Panc1 (cell line): ENCODE results near the gene LPP. TPM values are rescaled to one million over a fixed set of nuclear protein-coding genes. Genes with fewer than 3 reads are reported as not detected.
A peak's percentile ranks its signal among the peaks of the same experiment; 100 is the strongest.

Source experiments
- ATAC-seq: fragments of 200-7000 bp; cut with Tn5 transposase; 2 replicates; pipeline ENCODE4 v1.9.1; 2020; ENCODE audit warnings: mild to moderate bottlenecking, moderate library complexity
- BruUV-seq: library from RNA; stranded (reverse); fragments of 400-500 nt; replicated peaks from 2 replicates; lab custom pipeline; 2021; lab: Mats Ljungman, UMichigan
- CTCF ChIA-PET: fragments of 300-600 bp; sonication (Branson Sonifier 250); formaldehyde crosslinking; loops from one replicate; lab custom pipeline; 2022; ENCODE audit warnings: antibody characterized with exemption; lab: Charles Lee
- POLR2A ChIA-PET: fragments of 300-600 bp; sonication (Branson Sonifier 250); formaldehyde crosslinking; loops from one replicate; lab custom pipeline; 2022; ENCODE audit warnings: antibody characterized with exemption; lab: Charles Lee
- DNase-seq: peaks from one replicate; pipeline ENCODE4 v3.0.0-alpha.2; 2010; ENCODE audit warnings: low read depth, low spot score
- H3K27ac ChIP-seq: 2 replicates; pipeline ENCODE4 v1.5.1; 2011; ENCODE audit warnings: mild to moderate bottlenecking, low read length, inconsistent platforms
- H3K27me3 ChIP-seq: fragments of 200-500 bp; sonication (Bioruptor generic); 2 replicates; pipeline ENCODE4 v1.6.0; 2014; ENCODE audit warnings: low read length, inconsistent platforms; ENCODE audit not compliant: control insufficient read depth, insufficient read depth
- H3K36me3 ChIP-seq: fragments of 200-500 bp; sonication (Bioruptor generic); 2 replicates; pipeline ENCODE4 v1.5.1; 2014; ENCODE audit warnings: inconsistent platforms, mild to moderate bottlenecking, low read length, moderate library complexity; ENCODE audit not compliant: control insufficient read depth, insufficient read depth
- H3K4me1 ChIP-seq: 2 replicates; pipeline ENCODE4 v1.5.1; 2011; ENCODE audit warnings: inconsistent platforms, mild to moderate bottlenecking, low read length, moderate library complexity; ENCODE audit not compliant: control insufficient read depth, insufficient read depth
- H3K4me3 ChIP-seq, 2 experiments: 2 replicates each; pipeline ENCODE4 v1.5.1; 2011 to 2012; ENCODE audit warnings: low read depth in 2 of 2, low read length in 2 of 2, mild to moderate bottlenecking in 2 of 2, inconsistent platforms in 1 of 2, moderate library complexity in 1 of 2
- H3K9me3 ChIP-seq: fragments of 200-500 bp; sonication (Bioruptor generic); 2 replicates; pipeline ENCODE4 v1.5.1; 2014; ENCODE audit warnings: low read depth, mild to moderate bottlenecking, inconsistent platforms, low read length, moderate library complexity; ENCODE audit not compliant: control insufficient read depth, insufficient read depth
- POLR2AphosphoS5 ChIP-seq: IDR thresholded peaks from 2 replicates; pipeline ENCODE4 v1.6.1; 2012; ENCODE audit warnings: mild to moderate bottlenecking, low read depth, low read length, moderate library complexity
- SIN3A ChIP-seq: IDR thresholded peaks from 2 replicates; pipeline ENCODE4 v1.6.1; 2012; ENCODE audit warnings: low read depth, mild to moderate bottlenecking, low read length, moderate library complexity, borderline replicate concordance; ENCODE audit not compliant: insufficient read depth
- TCF7L2 ChIP-seq: IDR thresholded peaks from 2 replicates; pipeline ENCODE4 v1.6.1; 2011; ENCODE audit warnings: mild to moderate bottlenecking, low read depth, low read length, inconsistent platforms
- in situ Hi-C: cut with HindIII; loops from 2 replicates; pipeline ENCODE4 v1.10.0; 2016; ENCODE audit warnings: low sequenced_read_pairs, low pct_unique_long_range_greater_than_20kb
- intact Hi-C: fragments of 100-400 bp; cut with micrococcal nuclease; formaldehyde crosslinking; loops from one replicate; pipeline ENCODE4 v1.10.0; 2022; ENCODE audit not compliant: unreplicated experiment
- total RNA-seq: library from RNA; stranded (reverse); gene quantifications from one replicate; pipeline ENCODE4 v1.2.1, GENCODE V29; 2021; ENCODE audit not compliant: unreplicated experiment
- TF ChIP-seq, protein P1 (sequence below), 2 experiments: IDR thresholded peaks; 2 replicates each; pipeline ENCODE4 v1.6.1; 2011 to 2012; ENCODE audit warnings: low read depth in 2 of 2, control low read depth in 1 of 2, low read length in 1 of 2, mild to moderate bottlenecking in 1 of 2, moderate library complexity in 1 of 2; ENCODE audit not compliant: insufficient read depth in 1 of 2
- TF ChIP-seq, protein P2 (sequence below): fragments of 450-650 bp; IDR thresholded peaks from 2 replicates; pipeline ENCODE4 v1.5.1; 2017; ENCODE audit warnings: mild to moderate bottlenecking

The LPP gene
- total RNA-seq, 1 experiment from 2014 or later = 90.0 TPM

DNA sequence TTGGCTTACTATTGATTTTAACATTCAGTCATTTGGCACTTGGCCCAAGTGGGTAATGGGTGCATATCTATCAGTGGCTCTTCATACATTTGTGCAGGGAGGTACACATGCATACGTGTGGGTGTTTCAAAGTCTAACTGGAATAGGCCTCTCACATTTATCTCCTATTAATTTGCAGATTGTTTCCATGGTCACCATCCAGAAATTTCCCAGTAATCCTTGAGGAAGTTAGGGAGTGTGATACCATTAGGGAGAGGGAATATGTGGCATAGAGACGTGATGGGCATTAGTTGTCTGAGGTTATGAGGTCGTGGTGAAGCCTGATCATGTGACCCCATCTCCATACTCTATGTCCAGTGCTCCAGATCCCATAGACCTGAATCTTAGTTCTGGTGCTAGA lies 102.8 kb downstream of the LPP start:
- in situ Hi-C loops (no loop called here), intact Hi-C loops (no loop called here)
- ATAC-seq (no peak), DNase-seq (no peak)
- no peak overlapping the region for H3K4me3 ChIP-seq
- H3K36me3 ChIP-seq = no peaks in the 10 kb centered on the region
- no peaks in the 10 kb centered on the region for H3K27me3 ChIP-seq
- no TSS peak for BruUV-seq
- TF ChIP-seq POLR2AphosphoS5 (no peak), TCF7L2 (no peak), SIN3A (no peak)
- TF ChIP-seq, protein P1, sequence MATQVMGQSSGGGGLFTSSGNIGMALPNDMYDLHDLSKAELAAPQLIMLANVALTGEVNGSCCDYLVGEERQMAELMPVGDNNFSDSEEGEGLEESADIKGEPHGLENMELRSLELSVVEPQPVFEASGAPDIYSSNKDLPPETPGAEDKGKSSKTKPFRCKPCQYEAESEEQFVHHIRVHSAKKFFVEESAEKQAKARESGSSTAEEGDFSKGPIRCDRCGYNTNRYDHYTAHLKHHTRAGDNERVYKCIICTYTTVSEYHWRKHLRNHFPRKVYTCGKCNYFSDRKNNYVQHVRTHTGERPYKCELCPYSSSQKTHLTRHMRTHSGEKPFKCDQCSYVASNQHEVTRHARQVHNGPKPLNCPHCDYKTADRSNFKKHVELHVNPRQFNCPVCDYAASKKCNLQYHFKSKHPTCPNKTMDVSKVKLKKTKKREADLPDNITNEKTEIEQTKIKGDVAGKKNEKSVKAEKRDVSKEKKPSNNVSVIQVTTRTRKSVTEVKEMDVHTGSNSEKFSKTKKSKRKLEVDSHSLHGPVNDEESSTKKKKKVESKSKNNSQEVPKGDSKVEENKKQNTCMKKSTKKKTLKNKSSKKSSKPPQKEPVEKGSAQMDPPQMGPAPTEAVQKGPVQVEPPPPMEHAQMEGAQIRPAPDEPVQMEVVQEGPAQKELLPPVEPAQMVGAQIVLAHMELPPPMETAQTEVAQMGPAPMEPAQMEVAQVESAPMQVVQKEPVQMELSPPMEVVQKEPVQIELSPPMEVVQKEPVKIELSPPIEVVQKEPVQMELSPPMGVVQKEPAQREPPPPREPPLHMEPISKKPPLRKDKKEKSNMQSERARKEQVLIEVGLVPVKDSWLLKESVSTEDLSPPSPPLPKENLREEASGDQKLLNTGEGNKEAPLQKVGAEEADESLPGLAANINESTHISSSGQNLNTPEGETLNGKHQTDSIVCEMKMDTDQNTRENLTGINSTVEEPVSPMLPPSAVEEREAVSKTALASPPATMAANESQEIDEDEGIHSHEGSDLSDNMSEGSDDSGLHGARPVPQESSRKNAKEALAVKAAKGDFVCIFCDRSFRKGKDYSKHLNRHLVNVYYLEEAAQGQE (IDR thresholded peaks at IDR 0.05; ENCODE audit: insufficient read depth in 1 of 2, low read depth in 2 of 2, low read length in 1 of 2) = no peak
- TF ChIP-seq, protein P2, sequence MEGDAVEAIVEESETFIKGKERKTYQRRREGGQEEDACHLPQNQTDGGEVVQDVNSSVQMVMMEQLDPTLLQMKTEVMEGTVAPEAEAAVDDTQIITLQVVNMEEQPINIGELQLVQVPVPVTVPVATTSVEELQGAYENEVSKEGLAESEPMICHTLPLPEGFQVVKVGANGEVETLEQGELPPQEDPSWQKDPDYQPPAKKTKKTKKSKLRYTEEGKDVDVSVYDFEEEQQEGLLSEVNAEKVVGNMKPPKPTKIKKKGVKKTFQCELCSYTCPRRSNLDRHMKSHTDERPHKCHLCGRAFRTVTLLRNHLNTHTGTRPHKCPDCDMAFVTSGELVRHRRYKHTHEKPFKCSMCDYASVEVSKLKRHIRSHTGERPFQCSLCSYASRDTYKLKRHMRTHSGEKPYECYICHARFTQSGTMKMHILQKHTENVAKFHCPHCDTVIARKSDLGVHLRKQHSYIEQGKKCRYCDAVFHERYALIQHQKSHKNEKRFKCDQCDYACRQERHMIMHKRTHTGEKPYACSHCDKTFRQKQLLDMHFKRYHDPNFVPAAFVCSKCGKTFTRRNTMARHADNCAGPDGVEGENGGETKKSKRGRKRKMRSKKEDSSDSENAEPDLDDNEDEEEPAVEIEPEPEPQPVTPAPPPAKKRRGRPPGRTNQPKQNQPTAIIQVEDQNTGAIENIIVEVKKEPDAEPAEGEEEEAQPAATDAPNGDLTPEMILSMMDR = no peak
- peaks cover 44% of the 10 kb centered on the region for H3K4me1 ChIP-seq
- no peak overlapping the region for H3K27ac ChIP-seq
- ChIA-PET POLR2A (no interaction called here), CTCF (no interaction called here)
- H3K9me3 ChIP-seq = peaks cover 2% of the 10 kb centered on the region; the same call in 1 of the 2 replicates

DNA sequence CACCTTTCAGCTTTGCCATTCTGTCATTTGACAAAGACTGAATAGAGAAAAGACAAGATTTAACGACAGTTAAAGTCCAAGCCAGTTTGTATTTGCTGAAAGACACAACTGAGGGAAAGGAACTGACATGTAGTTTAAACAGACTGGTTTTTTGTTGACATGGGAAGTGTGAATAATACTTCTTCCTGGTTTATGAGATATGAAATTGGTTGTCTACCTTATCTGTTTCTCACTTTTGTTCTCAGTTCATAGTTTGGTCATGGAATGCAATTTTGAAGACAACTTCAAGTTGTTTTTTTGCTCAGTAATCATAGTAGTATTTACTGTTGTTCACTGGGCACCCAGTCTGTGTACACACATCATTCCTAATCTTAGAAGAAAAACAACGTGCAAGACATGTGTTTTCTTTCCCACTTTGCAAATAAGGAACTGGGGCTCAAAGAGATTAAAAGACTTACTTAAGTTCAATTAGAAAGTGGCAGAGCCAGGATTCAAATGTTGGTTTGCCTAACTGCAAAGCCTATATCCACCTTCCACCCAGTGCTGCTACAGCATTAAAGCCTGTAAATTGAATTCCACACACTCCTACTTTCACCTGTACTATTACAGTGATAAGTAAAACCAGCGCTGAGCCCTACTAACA lies 103.5 kb downstream of the LPP start:
- no peak for DNase-seq
- Histone ChIP-seq H3K4me3 (no peak overlapping the region), H3K4me1 (peaks cover 51% of the 10 kb centered on the region), H3K9me3 (no peaks in the 10 kb centered on the region), H3K27me3 (no peaks in the 10 kb centered on the region), H3K27ac (peak overlapping the region; percentile 42), H3K36me3 (no peaks in the 10 kb centered on the region)
- no peak for ATAC-seq
- in situ Hi-C loops = no loop called here
- no TSS peak for BruUV-seq
- CTCF ChIA-PET = no interaction called here
- TF ChIP-seq, protein P1 (IDR thresholded peaks at IDR 0.05; ENCODE audit: insufficient read depth in 1 of 2, low read depth in 2 of 2, low read length in 1 of 2) = no peak
- no peak for TF ChIP-seq TCF7L2
- no peak for TF ChIP-seq SIN3A
- TF ChIP-seq POLR2AphosphoS5 = no peak
- TF ChIP-seq, protein P2 = no peak
- intact Hi-C loops = no loop called here
- POLR2A ChIA-PET = no interaction called here
